HepG2 (cell line): ENCODE results near the gene SRRM3. TPM values are rescaled to one million over a fixed set of nuclear protein-coding genes. Genes with fewer than 3 reads are reported as not detected.

Experiments used
- ARHGAP35 ChIP-seq: sonication (generic); formaldehyde crosslinking; IDR thresholded peaks from 2 replicates; pipeline ENCODE4 v1.9.0; 2022; ENCODE audit warnings: mild to moderate bottlenecking, inconsistent platforms, moderate library complexity, missing genetic modification reagents, borderline replicate concordance
- CENPBD1 ChIP-seq: sonication (generic); formaldehyde crosslinking; IDR thresholded peaks from 2 replicates; pipeline ENCODE4 v1.8.0; 2022; ENCODE audit warnings: missing genetic modification reagents, low read depth, mild to moderate bottlenecking, borderline replicate concordance
- E2F2 ChIP-seq: sonication (generic); formaldehyde crosslinking; IDR thresholded peaks from 2 replicates; pipeline ENCODE4 v1.4.0; 2020; ENCODE audit warnings: missing genetic modification reagents, borderline replicate concordance
- FOSL1 ChIP-seq: sonication (generic); formaldehyde crosslinking; IDR thresholded peaks from 2 replicates; pipeline ENCODE4 v1.9.0; 2021; ENCODE audit warnings: missing genetic modification reagents, borderline replicate concordance
- HDAC1 ChIP-seq: sonication (generic); formaldehyde crosslinking; IDR thresholded peaks from 2 replicates; pipeline ENCODE4 v1.5.1; 2020; ENCODE audit warnings: mild to moderate bottlenecking, missing genetic modification reagents
- HOXD1 ChIP-seq: sonication (generic); formaldehyde crosslinking; IDR thresholded peaks from 2 replicates; pipeline ENCODE4 v1.5.0; 2020; ENCODE audit warnings: missing genetic modification reagents
- JUND ChIP-seq: sonication (generic); formaldehyde crosslinking; IDR thresholded peaks from 2 replicates; pipeline ENCODE4 v1.8.0; 2022; ENCODE audit warnings: mild to moderate bottlenecking, missing genetic modification reagents
- NCOR1 ChIP-seq: fragments of 200-600 bp; sonication (generic); IDR thresholded peaks from 2 replicates; pipeline ENCODE4 v1.7.0; 2017; ENCODE audit warnings: antibody characterized with exemption, low read length, borderline replicate concordance
- PRDM15 ChIP-seq: sonication (generic); formaldehyde crosslinking; IDR thresholded peaks from 2 replicates; pipeline ENCODE4 v1.4.0; 2020; ENCODE audit warnings: missing genetic modification reagents
- RNF2 ChIP-seq: fragments of 450-650 bp; conservative IDR thresholded peaks from 2 replicates; pipeline ENCODE4 v1.6.1; 2016; ENCODE audit warnings: low read depth
- SOX6 ChIP-seq, 2 experiments: fragments of 450-650 bp in 1 of 2; sonication (generic) in 1 of 2; formaldehyde crosslinking in 1 of 2; IDR thresholded peaks; 2 replicates each; pipeline versions ENCODE4 v1.4.0 to v1.6.1; 2017 to 2020; ENCODE audit warnings: antibody characterized with exemption in 1 of 2, mild to moderate bottlenecking in 1 of 2, missing genetic modification reagents in 1 of 2
- SRSF1 ChIP-seq: fragments of 200-400 bp; formaldehyde crosslinking; optimal IDR thresholded peaks from 2 replicates; pipeline ENCODE3; 2017; ENCODE audit warnings: mild to moderate bottlenecking, low read depth, low read length, moderate library complexity
- ZNF253 ChIP-seq: sonication (generic); formaldehyde crosslinking; IDR thresholded peaks from 2 replicates; pipeline ENCODE4 v1.8.0; 2022; ENCODE audit warnings: mild to moderate bottlenecking, missing genetic modification reagents, borderline replicate concordance
- ZNF282 ChIP-seq: fragments of 450-650 bp; IDR thresholded peaks from 2 replicates; pipeline ENCODE4 v1.6.1; 2018; ENCODE audit not compliant: partially characterized antibody
- ZNF496 ChIP-seq: sonication (generic); formaldehyde crosslinking; IDR thresholded peaks from 2 replicates; pipeline ENCODE4 v1.8.1; 2023; ENCODE audit warnings: mild to moderate bottlenecking, moderate library complexity, missing genetic modification reagents; ENCODE audit not compliant: insufficient replicate concordance
- ZNF501 ChIP-seq: sonication (generic); formaldehyde crosslinking; IDR thresholded peaks from 2 replicates; pipeline ENCODE4 v1.5.1; 2020; ENCODE audit warnings: mild to moderate bottlenecking, moderate library complexity, missing genetic modification reagents
- ZNF530 ChIP-seq: sonication (generic); formaldehyde crosslinking; IDR thresholded peaks from 2 replicates; pipeline ENCODE4 v1.5.0; 2020; ENCODE audit warnings: low read depth, mild to moderate bottlenecking, missing genetic modification reagents
- ZNF550 ChIP-seq: sonication (generic); formaldehyde crosslinking; IDR thresholded peaks from 2 replicates; pipeline ENCODE4 v1.4.0; 2020; ENCODE audit warnings: mild to moderate bottlenecking, missing genetic modification reagents, borderline replicate concordance
- ZNF768 ChIP-seq: sonication (generic); formaldehyde crosslinking; IDR thresholded peaks from 2 replicates; pipeline ENCODE4 v1.4.0; 2020; ENCODE audit warnings: missing genetic modification reagents
- polyA plus RNA-seq, 8 experiments: library from polyadenylated mRNA; depleted of rRNA in 3 of 8; stranded (reverse) in 7 of 8; unstranded in 1 of 8; fragments of >200 nt; fragmentation: Illumina TruSeq in 4 of 8; extraction: Trizol in 4 of 8; gene quantifications; 2 replicates each; pipeline versions ENCODE4 v1.2.1 to v1.2.3, GENCODE V29; 2011 to 2016; ENCODE audit warnings: low read depth in 4 of 8, missing spikeins in 1 of 8, mixed read lengths in 1 of 8; ENCODE audit not compliant: insufficient read depth in 1 of 8
- total RNA-seq, 5 experiments: library from RNA; depleted of rRNA; stranded (reverse); fragments of >200 nt; fragmentation: Illumina TruSeq; extraction: Trizol; gene quantifications; 2 replicates each; pipeline ENCODE4 v1.2.3, GENCODE V29; 2016; ENCODE audit warnings: low read depth in 1 of 5
- TF ChIP-seq, protein P1 (sequence below): IDR thresholded peaks from 2 replicates; pipeline ENCODE4 v1.6.1; 2012; ENCODE audit warnings: low read depth, low read length, improper control_type of control experiment
- TF ChIP-seq, protein P2 (sequence below): IDR thresholded peaks from 2 replicates; pipeline ENCODE4 v1.6.1; 2012; ENCODE audit warnings: inconsistent platforms

Gene SRRM3
- total and polyA plus RNA-seq, 2 of the 13 experiments (the other 11 are each of a cell fraction or from before 2014, with no cell fraction given): 0.13 to 0.54 TPM

DNA sequence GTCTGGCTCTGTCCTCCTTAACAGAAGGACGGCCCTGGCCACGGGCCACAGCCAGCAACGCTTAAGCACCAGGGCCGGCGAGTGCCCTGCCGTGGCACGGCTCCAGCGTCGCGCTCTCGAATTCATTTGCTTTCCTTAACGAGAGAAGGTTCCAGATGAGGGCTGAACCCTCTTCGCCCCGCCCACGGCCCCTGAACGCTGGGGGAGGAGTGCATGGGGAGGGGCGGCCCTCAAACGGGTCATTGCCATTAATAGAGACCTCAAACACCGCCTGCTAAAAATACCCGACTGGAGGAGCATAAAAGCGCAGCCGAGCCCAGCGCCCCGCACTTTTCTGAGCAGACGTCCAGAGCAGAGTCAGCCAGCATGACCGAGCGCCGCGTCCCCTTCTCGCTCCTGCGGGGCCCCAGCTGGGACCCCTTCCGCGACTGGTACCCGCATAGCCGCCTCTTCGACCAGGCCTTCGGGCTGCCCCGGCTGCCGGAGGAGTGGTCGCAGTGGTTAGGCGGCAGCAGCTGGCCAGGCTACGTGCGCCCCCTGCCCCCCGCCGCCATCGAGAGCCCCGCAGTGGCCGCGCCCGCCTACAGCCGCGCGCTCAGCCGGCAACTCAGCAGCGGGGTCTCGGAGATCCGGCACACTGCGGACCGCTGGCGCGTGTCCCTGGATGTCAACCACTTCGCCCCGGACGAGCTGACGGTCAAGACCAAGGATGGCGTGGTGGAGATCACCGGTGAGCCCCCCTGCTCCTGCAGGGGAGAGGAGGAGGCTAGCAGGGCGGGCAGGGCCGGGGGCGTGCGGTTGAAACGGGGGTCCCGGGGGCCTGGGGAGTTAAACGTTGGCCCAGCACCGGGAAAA is 100.9 kb downstream of the SRRM3 start, which contains the start of gene HSPB1 (continued):
- TF ChIP-seq, protein P1, sequence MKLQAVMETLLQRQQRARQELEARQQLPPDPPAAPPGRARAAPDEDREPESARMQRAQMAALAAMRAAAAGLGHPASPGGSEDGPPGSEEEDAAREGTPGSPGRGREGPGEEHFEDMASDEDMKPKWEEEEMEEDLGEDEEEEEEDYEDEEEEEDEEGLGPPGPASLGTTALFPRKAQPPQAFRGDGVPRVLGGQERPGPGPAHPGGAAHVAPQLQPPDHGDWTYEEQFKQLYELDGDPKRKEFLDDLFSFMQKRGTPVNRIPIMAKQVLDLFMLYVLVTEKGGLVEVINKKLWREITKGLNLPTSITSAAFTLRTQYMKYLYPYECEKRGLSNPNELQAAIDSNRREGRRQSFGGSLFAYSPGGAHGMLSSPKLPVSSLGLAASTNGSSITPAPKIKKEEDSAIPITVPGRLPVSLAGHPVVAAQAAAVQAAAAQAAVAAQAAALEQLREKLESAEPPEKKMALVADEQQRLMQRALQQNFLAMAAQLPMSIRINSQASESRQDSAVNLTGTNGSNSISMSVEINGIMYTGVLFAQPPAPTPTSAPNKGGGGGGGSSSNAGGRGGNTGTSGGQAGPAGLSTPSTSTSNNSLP: no peak
- TF ChIP-seq PRDM15 (CRISPR knock-in tag) (peak; percentile 32; the same call in 1 of the 2 replicates), ZNF550 (CRISPR knock-in tag) (0 out of 2 replicates have a peak, but pooled peaks have one; percentile 30), HOXD1 (CRISPR knock-in tag) (0 out of 2 replicates have a peak, but pooled peaks have one; percentile 25), NCOR1 (no peak), CENPBD1 (no peak), ZNF530 (no peak), RNF2 (no peak), SRSF1 (peak; percentile 43), JUND (CRISPR knock-in tag) (peak; percentile 28; the same call in 1 of the 2 replicates), ZNF768 (0 out of 2 replicates have a peak, but pooled peaks have one; percentile 17), E2F2 (no peak), HDAC1 (CRISPR knock-in tag) (peak; percentile 30), ARHGAP35 (CRISPR knock-in tag) (peak; percentile 80), SOX6 (IDR thresholded peaks at IDR 0.05) (no peak), SOX6 (CRISPR knock-in tag; IDR thresholded peaks at IDR 0.05) (peak; percentile 36; the same call in 1 of the 2 replicates), ZNF253 (CRISPR knock-in tag) (0 out of 2 replicates have a peak, but pooled peaks have one; percentile 19), ZNF282 (no peak), ZNF501 (CRISPR knock-in tag) (peak; percentile 56), ZNF496 (no peak), FOSL1 (no peak)
- TF ChIP-seq, protein P2, sequence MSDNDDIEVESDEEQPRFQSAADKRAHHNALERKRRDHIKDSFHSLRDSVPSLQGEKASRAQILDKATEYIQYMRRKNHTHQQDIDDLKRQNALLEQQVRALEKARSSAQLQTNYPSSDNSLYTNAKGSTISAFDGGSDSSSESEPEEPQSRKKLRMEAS: peak; percentile 64; the same call in 1 of the 2 replicates
